Kidney (tissue), 14 donors: Measurements from ENCODE around the gene TTLL5. TPM values are rescaled to one million over a fixed set of nuclear protein-coding genes. Genes with fewer than 3 reads are reported as not detected.

Experiments
- DNase-seq, 5 donors: peaks; one replicate each; pipeline ENCODE4 v3.0.0-alpha.2; 2013 to 2020
- FAIRE-seq: peaks from 2 replicates; lab custom pipeline; 2012; peaks lifted over from hg19 to GRCh38; lab: Jason Lieb, UNC
- H3K27ac ChIP-seq, 2 donors: one replicate each; pipeline ENCODE4 v1.7.0; 2013; ENCODE audit warnings: low read depth in 2 of 2, low read length in 2 of 2, inconsistent platforms in 1 of 2
- H3K27me3 ChIP-seq: one replicate; pipeline ENCODE4 v1.7.1; 2013; ENCODE audit warnings: low read length, inconsistent platforms; ENCODE audit not compliant: control insufficient read depth, insufficient read depth
- H3K36me3 ChIP-seq, 3 donors: one replicate each; pipeline versions ENCODE4 v1.7.0 to v1.7.1; 2013; ENCODE audit warnings: low read length in 3 of 3, control low read depth in 1 of 3, inconsistent platforms in 1 of 3; ENCODE audit not compliant: insufficient read depth in 3 of 3, control insufficient read depth in 2 of 3
- H3K4me1 ChIP-seq, 3 donors: one replicate each; pipeline versions ENCODE4 v1.7.0 to v1.7.1; 2013; ENCODE audit warnings: low read length in 3 of 3, inconsistent platforms in 1 of 3, low read depth in 1 of 3; ENCODE audit not compliant: control insufficient read depth in 2 of 3, insufficient read depth in 2 of 3
- H3K4me3 ChIP-seq, 3 donors: one replicate each; pipeline versions ENCODE4 v1.7.0 to v1.8.1; 2013; ENCODE audit warnings: low read length in 3 of 3, control low read depth in 1 of 3, inconsistent platforms in 1 of 3
- H3K9ac ChIP-seq, 3 donors: one replicate each; pipeline versions ENCODE4 v1.7.0 to v1.7.1; 2013; ENCODE audit warnings: low read length in 3 of 3, control low read depth in 1 of 3, inconsistent platforms in 1 of 3
- H3K9me3 ChIP-seq, 3 donors: one replicate each; pipeline versions ENCODE4 v1.7.0 to v1.7.1; 2013; ENCODE audit warnings: low read length in 3 of 3, control low read depth in 1 of 3, inconsistent platforms in 1 of 3; ENCODE audit not compliant: control insufficient read depth in 2 of 3, insufficient read depth in 1 of 3
- CTCF ChIP-seq: IDR thresholded peaks from 3 replicates; pipeline ENCODE4 v1.5.1; 2012; ENCODE audit warnings: mild to moderate bottlenecking, moderate library complexity, borderline replicate concordance; ENCODE audit not compliant: insufficient read depth; ENCODE audit errors: extremely low read depth
- intact Hi-C: fragments of 100-400 bp; cut with DNase I; formaldehyde crosslinking; loops from one replicate; pipeline ENCODE4 v1.11.1; 2022
- polyA plus RNA-seq: library from polyadenylated mRNA; stranded (reverse); fragments of 350-450 nt; fragmentation: Illumina TruSeq; extraction: RNeasy Lipid Tissue Mini Kit (QIAGEN cat#74804); gene quantifications from one replicate; pipeline ENCODE4 v1.2.3, GENCODE V29; 2014; ENCODE audit warnings: low read depth, low replicate concordance; ENCODE audit not compliant: insufficient read depth
- total RNA-seq: library from RNA; stranded (reverse); fragmentation: NEBNext Ultra II Directional; extraction: Animal tissue kit (Norgen Biotek cat#: 25700); gene quantifications from one replicate; pipeline ENCODE4 v1.2.1, GENCODE V29; 2021
- donor health status: control.
- donor health status: control.
- donor health status: control.
- donor health status: control.
- donor health status: control.
- donor health status: DM: yes; HTN: yes; CAD: no.
- donor health status: Normal renal cell carcinoma (clear cell type).

TTLL5 gene
- total and polyA plus RNA-seq, 2 donors from 2014 or later: 16.8 to 37.2 TPM

- DNase-seq (no peak), FAIRE-seq (no peak)
- Histone ChIP-seq H3K27me3 (no peaks in the 10 kb centered on the region), H3K36me3 (peaks cover 5 to 16% (median 6%) of the 10 kb centered on the region in 3 donors), H3K27ac (no peak overlapping the region), H3K4me3 (no peak overlapping the region), H3K9ac (no peak overlapping the region), H3K4me1 (no peaks in the 10 kb centered on the region), H3K9me3 (no peaks in the 10 kb centered on the region)
- TF ChIP-seq CTCF: no peak
- intact Hi-C loops: no loop called here
These were observed 123.3 kb downstream of the TTLL5 start for GRCh38 chr14:75784314-75784686.

GRCh38 chr14:75793806-75794205, 132.8 kb downstream of the TTLL5 start:
- Histone ChIP-seq H3K9me3 (no peaks in the 10 kb centered on the region), H3K9ac (no peak overlapping the region), H3K36me3 (no peaks in the 10 kb centered on the region), H3K4me3 (no peak overlapping the region), H3K4me1 (no peaks in the 10 kb centered on the region), H3K27me3 (no peaks in the 10 kb centered on the region), H3K27ac (no peak overlapping the region)
- TF ChIP-seq CTCF: no peak
- no peak for DNase-seq
- intact Hi-C loops: no loop called here
- FAIRE-seq: no peak

GRCh38 chr14:75794615-75795038, 133.6 kb downstream of the TTLL5 start:
- Histone ChIP-seq H3K4me3 (no peak overlapping the region), H3K36me3 (no peaks in the 10 kb centered on the region), H3K27me3 (no peaks in the 10 kb centered on the region), H3K9ac (no peak overlapping the region), H3K4me1 (no peaks in the 10 kb centered on the region), H3K27ac (no peak overlapping the region), H3K9me3 (no peaks in the 10 kb centered on the region)
- DNase-seq (peak in 1 of 5 donors; percentile 47), FAIRE-seq (peak; percentile 38)
- TF ChIP-seq CTCF: peak; percentile 37
- intact Hi-C loops: no loop called here

GRCh38 chr14:75800792-75801191, 139.7 kb downstream of the TTLL5 start:
- Histone ChIP-seq H3K9me3 (no peaks in the 10 kb centered on the region), H3K4me1 (no peaks in the 10 kb centered on the region), H3K9ac (no peak overlapping the region), H3K4me3 (no peak overlapping the region), H3K27me3 (no peaks in the 10 kb centered on the region), H3K27ac (no peak overlapping the region), H3K36me3 (peaks cover 0 to 2% (median 0%) of the 10 kb centered on the region in 3 donors)
- no peak for DNase-seq
- TF ChIP-seq CTCF: no peak
- intact Hi-C loops: no loop called here
- no peak for FAIRE-seq
